Prostate gland (tissue), 2 donors: ENCODE measurements around the gene KHNYN. TPM values are rescaled to one million over a fixed set of nuclear protein-coding genes. Genes with fewer than 3 reads are reported as not detected.
A peak's percentile ranks its signal among the peaks of the same experiment; 100 is the strongest.

ENCODE experiments used
- DNase-seq: peaks from one replicate; pipeline ENCODE4 v3.0.0-alpha.2; 2019; ENCODE audit warnings: low spot score
- H3K27ac ChIP-seq, 2 donors: fragments of 200-600 bp; sonication (generic); 2 replicates each; pipeline ENCODE4 v1.5.1; 2017 to 2019
- H3K27me3 ChIP-seq: fragments of 200-600 bp; sonication (generic); replicated peaks from 2 replicates; pipeline ENCODE4 v1.5.1; 2019; ENCODE audit not compliant: insufficient read depth
- H3K36me3 ChIP-seq, 2 donors: fragments of 200-600 bp; sonication (generic); 1 replicate in 1 of 2; 2 replicates in 1 of 2; pipeline versions ENCODE4 v1.5.1 to v1.8.1; 2017 to 2019
- H3K4me1 ChIP-seq: fragments of 200-600 bp; sonication (generic); replicated peaks from 2 replicates; pipeline ENCODE4 v1.5.1; 2019
- H3K4me3 ChIP-seq, 2 donors: fragments of 200-600 bp; sonication (generic); 2 replicates each; pipeline ENCODE4 v1.5.1; 2017 to 2019
- H3K9me3 ChIP-seq: fragments of 200-600 bp; sonication (generic); 2 replicates; pipeline ENCODE4 v1.5.1; 2017
- POLR2A ChIP-seq: fragments of 450-650 bp; IDR thresholded peaks from one replicate; pipeline ENCODE4 v1.6.1; 2016; ENCODE audit warnings: antibody characterized with exemption, mild to moderate bottlenecking
- POLR2AphosphoS5 ChIP-seq: sonication (generic); formaldehyde crosslinking; IDR thresholded peaks from one replicate; pipeline ENCODE4 v1.6.1; 2017; ENCODE audit warnings: antibody characterized with exemption
- WGBS: methylation state at CpG from one replicate; pipeline ENCODE4 v1.1.5; 2018; 5-methylcytosine and 5-hydroxymethylcytosine counted together
- intact Hi-C: fragments of 100-400 bp; cut with DNase I; formaldehyde crosslinking; loops from one replicate; pipeline ENCODE4 v1.14.2; 2022
- total RNA-seq, 2 donors: library from RNA; depleted of rRNA; stranded (reverse); fragments of >200 nt; gene quantifications; one replicate each; pipeline ENCODE4 v1.1.0, GENCODE V29; 2016
- TF ChIP-seq, protein P1 (sequence below), 4 experiments: fragments of 200-600 bp in 2 of 4; fragments of 450-650 bp in 2 of 4; sonication (generic) in 2 of 4; IDR thresholded peaks; 1 replicate in 3 of 4; 2 replicates in 1 of 4; pipeline ENCODE4 v1.5.1; 2016 to 2019; ENCODE audit warnings: antibody characterized with exemption in 4 of 4, mild to moderate bottlenecking in 2 of 4, moderate library complexity in 2 of 4

The KHNYN gene
- total RNA-seq, 2 donors from 2014 or later = 57.0 to 91.2 TPM

DNA sequence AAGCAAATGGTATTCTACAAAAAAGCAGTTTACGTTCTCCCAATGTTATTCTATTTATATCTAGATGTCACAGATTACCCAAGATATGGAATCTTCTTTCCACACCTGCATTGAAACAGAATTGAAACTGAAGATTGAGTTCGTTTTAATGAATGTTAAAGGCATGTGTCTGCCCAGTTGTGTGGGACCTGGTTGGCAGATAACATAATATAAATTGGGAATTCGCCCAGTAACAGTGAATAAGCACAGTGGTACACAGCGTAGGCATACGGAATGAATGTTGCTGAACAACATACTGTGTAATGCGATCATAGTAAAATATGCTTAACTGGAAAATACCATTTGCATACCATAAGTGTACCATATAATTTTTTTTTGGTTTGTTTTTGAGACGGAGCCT lies 4.3 kb downstream of the KHNYN start:
- Histone ChIP-seq H3K4me1 (peaks cover 20% of the 10 kb centered on the region), H3K36me3 (peaks cover 3 to 12% of the 10 kb centered on the region in 2 donors)
- intact Hi-C loops = no loop called here

DNA sequence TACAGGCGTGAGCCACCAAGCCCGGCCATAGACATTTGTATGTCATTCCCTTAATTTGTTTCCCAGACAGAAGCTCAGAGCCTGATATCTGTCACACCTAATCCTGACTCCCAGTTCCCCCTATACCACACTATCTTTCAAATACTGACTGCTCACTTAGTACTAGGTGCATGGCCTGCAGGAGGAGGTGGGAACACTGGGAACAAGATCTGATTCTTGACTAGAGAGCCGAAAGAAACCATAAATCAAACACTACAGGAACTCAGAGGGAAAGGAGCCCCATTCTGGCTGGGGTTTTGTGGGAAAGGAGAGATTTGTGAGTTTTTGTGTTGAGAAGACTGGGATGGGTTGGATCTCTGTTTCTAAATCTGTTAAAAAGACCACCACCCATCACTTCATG lies 4.9 kb downstream of the KHNYN start:
- Histone ChIP-seq H3K36me3 (peaks cover 3 to 14% of the 10 kb centered on the region in 2 donors), H3K27me3 (no peaks in the 10 kb centered on the region), H3K4me1 (peaks cover 20% of the 10 kb centered on the region), H3K4me3 (no peak overlapping the region), H3K27ac (peak overlapping the region in 1 of 2 donors; percentile 24), H3K9me3 (no peaks in the 10 kb centered on the region)
- TF ChIP-seq POLR2AphosphoS5 (no peak), POLR2A (no peak)
- TF ChIP-seq, protein P1, sequence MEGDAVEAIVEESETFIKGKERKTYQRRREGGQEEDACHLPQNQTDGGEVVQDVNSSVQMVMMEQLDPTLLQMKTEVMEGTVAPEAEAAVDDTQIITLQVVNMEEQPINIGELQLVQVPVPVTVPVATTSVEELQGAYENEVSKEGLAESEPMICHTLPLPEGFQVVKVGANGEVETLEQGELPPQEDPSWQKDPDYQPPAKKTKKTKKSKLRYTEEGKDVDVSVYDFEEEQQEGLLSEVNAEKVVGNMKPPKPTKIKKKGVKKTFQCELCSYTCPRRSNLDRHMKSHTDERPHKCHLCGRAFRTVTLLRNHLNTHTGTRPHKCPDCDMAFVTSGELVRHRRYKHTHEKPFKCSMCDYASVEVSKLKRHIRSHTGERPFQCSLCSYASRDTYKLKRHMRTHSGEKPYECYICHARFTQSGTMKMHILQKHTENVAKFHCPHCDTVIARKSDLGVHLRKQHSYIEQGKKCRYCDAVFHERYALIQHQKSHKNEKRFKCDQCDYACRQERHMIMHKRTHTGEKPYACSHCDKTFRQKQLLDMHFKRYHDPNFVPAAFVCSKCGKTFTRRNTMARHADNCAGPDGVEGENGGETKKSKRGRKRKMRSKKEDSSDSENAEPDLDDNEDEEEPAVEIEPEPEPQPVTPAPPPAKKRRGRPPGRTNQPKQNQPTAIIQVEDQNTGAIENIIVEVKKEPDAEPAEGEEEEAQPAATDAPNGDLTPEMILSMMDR (IDR thresholded peaks at IDR 0.05) = no peak
- DNase-seq = no peak
- intact Hi-C loops = no loop called here
- WGBS = 62% methylated on average over 3 of the region's 3 CpGs

More for the DNA sequence above, 4.3 kb downstream of the KHNYN start:
- H3K9me3 ChIP-seq = no peaks in the 10 kb centered on the region
- H3K4me3 ChIP-seq = no peak overlapping the region
- H3K27ac ChIP-seq = peak overlapping the region in 1 of 2 donors; percentile 96
- no peaks in the 10 kb centered on the region for H3K27me3 ChIP-seq
- TF ChIP-seq, protein P1 (IDR thresholded peaks at IDR 0.05) = no peak
- TF ChIP-seq POLR2A = no peak
- TF ChIP-seq POLR2AphosphoS5 = no peak
- DNase-seq = no peak
- WGBS = 64% methylated on average over 7 of the region's 7 CpGs

DNA sequence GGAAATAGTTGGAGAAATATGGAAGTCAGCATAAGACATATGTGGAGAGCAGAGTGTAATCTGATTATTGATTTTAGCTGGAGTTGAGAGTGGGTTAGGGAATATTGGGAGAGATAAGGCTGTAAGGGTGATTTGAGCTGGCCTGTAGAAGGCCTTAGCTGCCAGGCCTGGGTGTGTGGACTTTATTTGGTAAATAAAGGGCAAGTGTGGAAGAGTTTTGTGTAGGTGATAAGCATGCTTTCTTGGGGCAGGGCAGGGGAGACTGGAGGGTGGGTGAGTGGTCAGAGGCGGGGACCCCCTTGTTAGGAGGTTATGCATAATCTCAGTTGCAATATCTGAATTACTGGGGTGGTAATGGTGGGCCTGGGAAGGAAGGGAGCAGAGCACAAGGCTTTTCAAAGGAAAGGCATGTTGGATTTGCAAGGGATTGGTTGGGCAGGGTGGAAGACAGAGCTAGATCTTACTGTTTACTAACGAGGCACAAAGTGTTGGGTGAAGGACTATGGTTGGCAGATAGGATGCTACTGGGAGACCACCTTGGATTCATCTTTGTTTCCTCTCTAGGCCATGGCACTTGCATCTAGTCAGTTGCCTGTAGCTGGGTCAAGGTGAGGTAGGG lies 5.5 kb downstream of the KHNYN start:
- peaks cover 20% of the 10 kb centered on the region for H3K4me1 ChIP-seq

DNA sequence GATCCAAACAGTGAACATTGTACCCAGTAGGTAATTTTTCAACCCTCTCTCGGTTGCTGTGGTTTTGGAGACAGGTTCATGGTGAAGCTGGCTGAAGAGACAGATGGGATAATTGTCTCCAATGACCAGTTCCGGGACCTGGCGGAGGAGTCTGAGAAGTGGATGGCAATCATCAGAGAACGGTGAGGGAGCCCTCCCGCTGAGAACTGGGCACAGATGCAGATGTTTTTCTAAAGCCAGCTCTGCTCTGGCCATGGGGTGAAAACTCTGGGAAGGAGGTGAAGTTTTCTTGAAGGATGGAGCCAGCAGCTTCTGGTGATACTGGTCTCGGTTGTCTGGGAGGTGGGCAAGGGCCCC lies 6.2 kb downstream of the KHNYN start:
- Histone ChIP-seq H3K9me3 (no peaks in the 10 kb centered on the region), H3K4me1 (peaks cover 20% of the 10 kb centered on the region), H3K4me3 (no peak overlapping the region), H3K27me3 (no peaks in the 10 kb centered on the region), H3K36me3 (peaks cover 3 to 19% of the 10 kb centered on the region in 2 donors), H3K27ac (peak overlapping the region; percentile 30 to 44)
- 61% methylated on average over 6 of the region's 6 CpGs for WGBS
- intact Hi-C loops = loop anchor here (2.0 kb wide), 1 partner anchor 103 kb away; no protein-coding TSS in a partner anchor
- DNase-seq = no peak
- TF ChIP-seq, protein P1 (IDR thresholded peaks at IDR 0.05) = no peak

More for the DNA sequence above, 5.5 kb downstream of the KHNYN start:
- 78% methylated on average over 2 of the region's 2 CpGs for WGBS
- H3K27ac ChIP-seq = peak overlapping the region in 1 of 2 donors; percentile 24
- intact Hi-C loops = no loop called here
- no peak for DNase-seq
- TF ChIP-seq POLR2AphosphoS5 = no peak
- TF ChIP-seq, protein P1 (IDR thresholded peaks at IDR 0.05) = no peak
- no peak for TF ChIP-seq POLR2A
- H3K36me3 ChIP-seq = peaks cover 3 to 19% of the 10 kb centered on the region in 2 donors
- H3K9me3 ChIP-seq = no peaks in the 10 kb centered on the region
- no peaks in the 10 kb centered on the region for H3K27me3 ChIP-seq
- H3K4me3 ChIP-seq = no peak overlapping the region

DNA sequence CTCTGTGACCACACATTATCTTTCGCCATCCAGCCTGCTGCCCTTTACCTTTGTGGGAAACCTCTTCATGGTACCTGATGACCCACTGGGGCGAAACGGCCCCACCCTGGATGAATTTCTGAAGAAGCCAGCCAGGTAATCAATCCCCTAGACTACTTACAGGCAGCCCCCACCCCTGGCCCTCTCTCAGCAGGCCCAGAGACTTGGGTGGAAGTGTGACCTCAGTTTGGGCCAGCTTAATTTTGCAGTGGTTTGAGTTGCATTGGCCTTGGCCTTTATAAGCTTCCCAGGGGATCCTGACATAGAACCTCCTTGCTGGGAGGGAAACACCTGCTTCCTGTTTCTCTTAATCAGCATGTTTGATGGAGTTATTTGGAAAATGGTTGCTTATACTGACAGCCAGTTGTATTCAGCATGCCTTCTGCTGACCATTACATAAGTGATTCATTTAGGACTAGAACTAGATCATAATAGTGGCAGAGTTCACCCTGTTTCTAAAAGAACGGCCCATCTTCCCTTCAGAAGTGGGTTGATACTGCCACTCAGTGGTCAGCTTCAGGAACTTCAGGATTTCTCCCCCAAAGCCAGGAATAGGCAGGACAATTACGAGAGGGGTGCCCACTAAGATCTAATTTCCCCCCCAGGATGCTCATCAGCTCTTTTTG lies 6.7 kb downstream of the KHNYN start:
- Histone ChIP-seq H3K4me3 (no peak overlapping the region), H3K9me3 (no peaks in the 10 kb centered on the region), H3K27me3 (no peaks in the 10 kb centered on the region), H3K27ac (peak overlapping the region; percentile 30 to 44), H3K36me3 (peaks cover 3 to 19% of the 10 kb centered on the region in 2 donors), H3K4me1 (peaks cover 20% of the 10 kb centered on the region)
- TF ChIP-seq, protein P1 (IDR thresholded peaks at IDR 0.05) = peak; percentile 68 to 89 (median 76)
- TF ChIP-seq POLR2AphosphoS5 = peak; percentile 80
- no peak for TF ChIP-seq POLR2A
- intact Hi-C loops = loop anchor here (2.0 kb wide), 1 partner anchor 104 kb away; no protein-coding TSS in a partner anchor
- WGBS = 53% methylated on average over 5 of the region's 5 CpGs
- DNase-seq = no peak
